AG10803 (cell line): ENCODE data around the gene IL12RB2.
A peak's percentile ranks its signal among the peaks of the same experiment; 100 is the strongest.

ENCODE experiments used
- DNase-seq: peaks from one replicate; pipeline ENCODE4 v3.0.0; 2010; ENCODE audit warnings: low read depth
- H3K4me3 ChIP-seq: 2 replicates; pipeline ENCODE4 v1.5.1; 2011; ENCODE audit warnings: mild to moderate bottlenecking, low read length, control low read depth
- TF ChIP-seq, protein P1 (sequence below): conservative IDR thresholded peaks from 2 replicates; pipeline ENCODE4 v1.5.1; 2011; ENCODE audit warnings: mild to moderate bottlenecking, low read length, control low read depth, inconsistent platforms

IL12RB2 gene

DNA sequence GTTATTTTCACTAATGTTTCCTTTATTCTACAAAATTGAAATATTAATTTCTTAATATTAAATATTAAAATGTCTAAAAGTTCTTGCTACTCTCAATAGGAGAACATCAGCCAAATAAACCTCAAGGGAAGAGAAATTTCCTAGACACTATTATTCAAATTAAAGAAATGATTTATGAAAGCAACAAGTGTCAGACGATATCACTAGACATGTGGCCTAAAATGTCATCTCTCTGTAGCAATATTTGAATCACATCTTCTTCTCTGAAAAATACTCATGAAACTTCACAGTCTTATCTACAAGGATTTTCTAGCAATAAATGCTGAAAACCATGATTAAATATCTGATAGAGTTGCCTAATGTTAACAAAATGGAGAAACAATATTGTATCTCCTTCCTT lies 125.1 kb downstream of the IL12RB2 start:
- DNase-seq: no peak
- H3K4me3 ChIP-seq: no peak overlapping the region
- TF ChIP-seq, protein P1, sequence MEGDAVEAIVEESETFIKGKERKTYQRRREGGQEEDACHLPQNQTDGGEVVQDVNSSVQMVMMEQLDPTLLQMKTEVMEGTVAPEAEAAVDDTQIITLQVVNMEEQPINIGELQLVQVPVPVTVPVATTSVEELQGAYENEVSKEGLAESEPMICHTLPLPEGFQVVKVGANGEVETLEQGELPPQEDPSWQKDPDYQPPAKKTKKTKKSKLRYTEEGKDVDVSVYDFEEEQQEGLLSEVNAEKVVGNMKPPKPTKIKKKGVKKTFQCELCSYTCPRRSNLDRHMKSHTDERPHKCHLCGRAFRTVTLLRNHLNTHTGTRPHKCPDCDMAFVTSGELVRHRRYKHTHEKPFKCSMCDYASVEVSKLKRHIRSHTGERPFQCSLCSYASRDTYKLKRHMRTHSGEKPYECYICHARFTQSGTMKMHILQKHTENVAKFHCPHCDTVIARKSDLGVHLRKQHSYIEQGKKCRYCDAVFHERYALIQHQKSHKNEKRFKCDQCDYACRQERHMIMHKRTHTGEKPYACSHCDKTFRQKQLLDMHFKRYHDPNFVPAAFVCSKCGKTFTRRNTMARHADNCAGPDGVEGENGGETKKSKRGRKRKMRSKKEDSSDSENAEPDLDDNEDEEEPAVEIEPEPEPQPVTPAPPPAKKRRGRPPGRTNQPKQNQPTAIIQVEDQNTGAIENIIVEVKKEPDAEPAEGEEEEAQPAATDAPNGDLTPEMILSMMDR: no peak

DNA sequence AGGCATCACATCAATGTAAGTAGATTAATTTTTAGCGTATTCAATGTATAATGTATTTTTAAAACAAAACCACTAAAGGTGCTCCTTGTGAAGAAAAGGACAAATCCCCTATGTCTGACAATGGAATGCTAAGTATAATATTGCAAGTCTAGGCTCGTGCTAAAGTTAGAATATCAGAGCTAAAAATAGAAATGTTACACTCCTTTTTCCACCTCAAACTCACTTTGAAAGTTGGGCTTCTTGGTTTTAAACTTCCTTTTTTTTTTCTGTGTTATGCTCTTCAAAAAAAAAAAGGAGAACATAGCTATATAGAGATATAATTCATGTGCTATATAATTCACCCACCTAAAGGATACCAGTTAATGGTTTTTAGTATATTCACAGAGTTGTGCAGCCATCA lies 126.2 kb downstream of the IL12RB2 start:
- no peak overlapping the region for H3K4me3 ChIP-seq
- no peak for DNase-seq
- TF ChIP-seq, protein P1: no peak

DNA sequence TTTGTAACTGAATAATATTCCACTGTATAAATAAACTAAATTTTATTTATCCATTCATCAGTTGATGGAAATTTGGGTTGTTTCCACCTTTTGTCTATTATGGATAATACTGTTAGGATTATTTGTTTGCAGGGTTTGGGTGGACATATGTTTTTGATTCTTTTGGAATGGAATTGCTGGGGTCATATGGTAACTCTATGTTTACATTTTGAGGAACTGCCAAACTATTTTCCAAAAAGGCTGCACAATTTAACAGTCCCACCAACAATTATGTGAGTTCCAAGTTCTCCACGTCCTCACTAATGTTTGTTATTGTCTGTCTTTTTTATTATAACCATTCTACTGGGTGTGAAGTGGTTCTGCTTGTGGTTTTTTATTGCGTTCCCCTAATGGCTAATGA lies 126.8 kb downstream of the IL12RB2 start:
- H3K4me3 ChIP-seq: no peak overlapping the region
- peak; percentile 36 for DNase-seq
- TF ChIP-seq, protein P1: no peak

DNA sequence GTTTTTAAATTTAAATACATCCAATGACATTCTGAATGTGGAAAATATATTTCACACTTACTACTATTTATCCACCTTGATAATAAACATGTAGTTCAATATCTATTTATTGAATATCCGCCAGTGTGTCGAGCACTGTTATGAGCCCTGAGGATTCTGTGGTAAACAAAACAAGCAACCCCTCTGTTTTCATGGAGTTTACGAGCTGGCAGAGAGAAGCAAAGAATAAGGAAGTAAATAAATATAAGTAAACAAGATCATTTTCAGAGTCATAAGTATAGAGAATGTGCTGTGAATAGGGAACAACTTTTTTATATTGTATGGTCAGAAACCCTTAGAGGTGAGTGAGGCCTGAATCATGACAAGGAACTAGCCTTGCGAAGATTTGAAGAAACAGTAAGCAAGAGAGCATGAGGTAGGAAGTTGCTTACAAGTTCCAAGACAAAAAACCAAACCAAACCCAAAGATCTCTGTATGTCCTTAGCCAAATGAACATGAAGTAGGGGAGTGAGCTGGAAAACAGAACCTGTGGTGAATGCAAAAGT lies 128.9 kb downstream of the IL12RB2 start:
- no peak for DNase-seq
- TF ChIP-seq, protein P1: no peak
- H3K4me3 ChIP-seq: no peak overlapping the region

DNA sequence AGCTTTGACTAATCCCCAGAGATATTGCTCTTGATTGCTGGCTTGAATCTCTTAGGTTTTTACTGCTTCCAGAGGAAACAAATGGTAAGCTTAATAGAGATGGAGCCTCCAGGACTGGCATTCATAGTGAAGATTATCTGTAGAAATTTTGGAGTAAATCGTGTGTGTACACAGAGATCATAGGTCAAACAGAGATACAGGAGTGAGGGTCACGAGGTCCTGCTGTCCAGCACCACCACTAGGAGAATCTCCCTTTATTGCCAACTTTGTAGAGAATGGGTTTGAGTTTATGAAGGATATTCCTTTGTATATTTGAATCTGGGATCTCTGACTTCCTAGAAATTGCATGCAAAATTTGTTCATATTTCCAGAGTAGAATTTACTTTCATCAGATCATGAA lies 130.3 kb downstream of the IL12RB2 start:
- no peak overlapping the region for H3K4me3 ChIP-seq
- TF ChIP-seq, protein P1: no peak

DNA sequence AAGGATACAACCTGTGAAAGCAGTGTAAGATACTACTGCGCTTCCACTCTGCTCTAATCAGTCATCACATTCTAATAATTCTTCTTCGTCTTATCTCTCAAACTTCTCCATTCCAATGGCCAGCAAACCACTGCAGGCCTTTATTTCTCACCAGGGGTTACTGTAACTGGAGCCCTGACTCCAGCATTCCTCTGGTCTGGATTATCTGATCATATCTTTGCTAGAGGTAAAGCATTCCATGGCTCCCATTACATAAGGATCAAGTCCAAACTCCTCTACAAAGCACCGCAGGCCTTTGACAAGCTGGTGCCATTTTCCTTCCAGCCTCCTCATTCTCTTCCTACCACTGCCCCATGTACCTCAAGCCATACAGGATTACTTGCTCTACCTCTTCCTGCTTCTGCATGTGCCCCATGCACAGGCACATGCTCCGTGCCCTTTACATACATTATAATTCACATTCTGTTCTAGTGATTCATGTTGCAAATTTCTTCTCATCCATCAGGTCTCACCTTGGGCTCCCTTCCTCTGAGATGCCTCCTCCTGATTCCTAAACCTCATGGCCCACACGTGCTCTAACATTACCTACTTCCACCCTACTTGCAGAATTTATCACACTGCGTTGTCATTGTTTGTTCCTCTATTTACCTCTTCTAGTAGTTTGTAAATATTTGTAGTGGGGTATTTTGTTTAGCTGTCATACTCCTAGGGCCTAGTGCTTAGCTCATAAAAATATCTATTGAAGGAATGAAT lies 131.8 kb downstream of the IL12RB2 start:
- no peak overlapping the region for H3K4me3 ChIP-seq
- no peak for DNase-seq
- TF ChIP-seq, protein P1: no peak

More for the DNA sequence above, 130.3 kb downstream of the IL12RB2 start:
- no peak for DNase-seq

DNA sequence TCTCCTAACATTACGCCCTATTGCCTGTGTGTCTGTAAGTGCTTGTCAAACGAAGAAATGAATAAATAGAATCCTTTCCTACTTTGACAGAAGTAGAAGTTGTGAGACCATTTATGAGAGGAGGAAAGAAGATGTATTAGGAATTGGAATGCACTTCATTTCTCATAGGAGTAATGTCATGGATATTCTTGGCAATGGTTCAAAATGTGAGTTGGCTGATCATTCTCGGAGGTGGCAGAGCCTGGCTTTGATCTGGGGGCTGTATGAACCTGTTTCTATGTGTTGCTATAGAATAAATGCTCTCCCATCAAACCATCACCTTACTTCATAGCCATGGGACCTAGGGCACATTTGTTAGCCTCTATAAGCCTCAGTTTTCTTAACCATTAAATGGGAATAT lies 132.7 kb downstream of the IL12RB2 start:
- DNase-seq: no peak
- TF ChIP-seq, protein P1: no peak

More for the DNA sequence above, 132.7 kb downstream of the IL12RB2 start:
- H3K4me3 ChIP-seq: no peak overlapping the region
